SKM-1 treated with dmso at 0.1 percent for 144 hours (cell line): ENCODE results near the gene POU2AF3.

Source experiments
- DNase-seq: peaks from one replicate; lab custom pipeline; 2025; ENCODE audit not compliant: unreplicated experiment; lab: John Stamatoyannopoulos, UW

Gene POU2AF3

DNA sequence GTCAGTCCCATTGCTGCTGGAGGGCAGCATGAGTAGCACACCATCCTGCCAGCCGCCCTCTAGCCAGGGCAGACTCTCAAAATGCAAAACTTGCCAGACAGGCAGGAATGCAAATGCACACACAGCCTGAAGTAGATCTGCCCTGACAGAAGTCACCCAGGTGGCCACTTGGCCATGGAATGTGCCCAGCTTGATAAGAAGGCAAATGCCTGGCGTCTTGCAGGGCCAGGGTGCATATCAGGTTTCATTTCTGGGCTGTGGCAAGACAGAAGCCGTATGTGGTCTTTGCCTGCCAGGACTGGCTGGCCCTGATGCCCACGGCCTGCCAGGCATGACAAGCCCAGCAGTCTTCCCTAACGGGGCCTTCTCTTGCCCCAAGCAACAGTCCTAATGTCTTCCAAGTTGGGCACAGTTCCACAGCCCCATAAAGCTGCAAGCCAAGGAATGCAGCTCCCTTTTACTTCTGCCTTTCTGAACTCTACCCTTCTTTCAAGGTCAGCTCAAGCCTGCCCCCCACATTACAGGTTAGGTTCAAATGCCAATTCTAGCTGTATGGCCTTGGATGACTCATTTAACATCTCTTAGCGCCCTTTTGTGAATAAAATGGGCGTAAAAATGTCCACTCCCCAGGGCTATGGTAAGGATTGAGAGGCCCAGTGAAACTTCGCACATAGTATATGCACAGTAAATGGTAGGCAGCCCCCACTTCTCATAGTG is 29.7 kb downstream of the POU2AF3 start:
- DNase-seq: no peak

DNA sequence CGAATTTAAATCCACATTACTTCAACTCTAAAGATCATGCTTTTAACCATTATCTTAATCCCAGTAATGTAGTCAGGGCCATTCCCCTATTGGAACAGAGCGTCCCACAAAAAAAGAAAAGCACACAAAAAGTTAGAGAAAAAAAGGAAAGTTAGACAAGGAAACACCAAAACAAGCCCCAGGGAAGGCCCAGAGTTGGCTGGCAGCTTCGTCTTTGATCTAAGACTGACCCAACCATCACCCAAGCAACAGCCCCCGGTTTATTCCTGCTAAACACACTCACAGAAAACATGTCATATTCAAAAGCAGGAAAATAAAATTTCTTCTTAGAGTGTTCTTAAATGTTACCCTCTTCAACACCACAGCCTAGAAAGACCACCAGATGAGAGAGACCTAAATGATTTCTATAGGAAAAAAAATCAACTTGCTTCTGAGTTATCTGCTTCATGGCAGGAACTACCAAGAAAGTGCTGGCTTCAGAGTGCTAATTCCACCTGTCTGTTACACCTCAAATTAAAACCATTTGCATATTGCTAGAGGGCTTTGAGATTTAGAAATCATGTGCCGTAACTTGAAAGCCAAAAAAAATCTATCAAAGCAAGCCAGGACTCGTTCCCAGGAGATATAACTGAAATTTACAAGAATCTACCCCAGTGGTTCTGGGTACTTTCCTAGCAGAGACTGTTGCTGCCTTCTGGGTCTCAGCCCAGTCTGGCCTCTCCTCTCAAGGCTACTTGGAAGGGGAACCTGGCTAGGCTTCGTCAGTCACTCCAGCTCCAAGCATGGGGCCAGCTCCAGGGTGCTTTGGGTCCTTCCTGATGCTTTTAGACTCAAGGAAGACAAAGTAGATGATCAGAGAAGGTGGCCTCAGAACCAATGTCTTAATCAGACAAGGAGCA is 31.2 kb downstream of the POU2AF3 start:
- no peak for DNase-seq

- DNase-seq: no peak
Observed at GRCh38 chr11:111330234-111330893, 32.0 kb downstream of the POU2AF3 start.

- DNase-seq: no peak
Observed at GRCh38 chr11:111331711-111332479, 33.5 kb downstream of the POU2AF3 start.

GRCh38 chr11:111334532-111335502 is 36.5 kb downstream of the POU2AF3 start:
- no peak for DNase-seq

- no peak for DNase-seq
Observed at GRCh38 chr11:111335549-111335948, 37.2 kb downstream of the POU2AF3 start.

- DNase-seq: no peak
Observed at GRCh38 chr11:111336062-111336461, 37.7 kb downstream of the POU2AF3 start.

DNA sequence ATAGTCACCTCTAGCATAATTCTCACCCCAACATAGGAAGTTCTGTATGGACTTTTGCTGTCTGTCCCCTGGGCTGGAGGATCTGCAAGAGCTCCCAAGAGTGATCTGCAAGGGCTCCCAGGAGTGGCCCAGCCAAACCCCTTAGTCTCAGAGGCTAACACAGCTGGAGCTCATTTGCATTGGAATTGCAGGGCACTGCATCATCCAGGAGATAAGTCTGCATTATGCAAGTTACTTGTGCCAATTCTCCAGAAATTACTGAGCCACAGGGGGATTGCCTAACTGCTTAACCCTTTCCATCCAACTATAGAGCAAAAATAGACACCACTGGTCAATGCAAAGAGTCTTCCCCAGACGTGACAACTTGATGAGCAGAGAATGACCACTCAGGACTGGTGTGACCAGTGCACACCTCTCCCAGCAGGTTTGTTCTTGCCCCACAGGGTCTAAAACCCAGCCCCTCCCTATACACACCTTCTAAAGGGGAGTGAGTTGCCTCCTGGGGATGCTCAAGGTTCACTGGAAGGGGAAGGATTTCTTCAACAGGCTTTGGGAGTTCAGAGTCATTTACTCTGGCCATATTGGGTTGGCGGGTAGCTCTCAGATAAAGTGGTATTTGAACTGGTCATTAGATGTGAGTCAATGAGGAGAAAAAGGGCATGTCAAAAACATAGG is 38.4 kb downstream of the POU2AF3 start:
- DNase-seq: no peak

DNA sequence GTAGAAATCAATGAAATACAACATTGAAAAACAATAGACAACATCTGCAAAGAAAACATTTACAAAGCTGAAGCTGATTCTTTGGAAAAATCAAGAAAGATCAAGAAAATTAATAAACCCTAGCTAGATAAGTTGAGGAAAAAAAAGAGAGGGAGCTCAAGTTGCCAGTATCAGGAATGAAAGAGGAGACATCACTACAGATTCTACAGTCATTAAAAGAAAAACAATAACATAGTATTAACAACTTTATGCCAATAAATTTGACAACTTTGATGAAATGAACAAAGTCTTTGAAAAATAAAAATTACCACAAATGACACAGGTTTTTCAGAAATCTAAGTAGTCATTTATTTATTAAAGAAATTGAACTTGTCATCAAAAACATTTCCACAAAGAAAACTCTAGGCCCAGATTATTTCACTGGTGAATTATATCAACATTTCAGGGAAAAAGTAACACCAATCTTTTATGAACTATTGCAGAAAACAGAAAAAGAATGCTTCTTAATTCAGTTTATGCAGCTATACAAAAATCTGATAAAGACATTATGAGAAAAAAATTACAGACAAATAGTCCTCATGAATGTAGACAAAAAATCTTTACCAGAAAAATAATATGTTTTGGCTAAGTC is 41.5 kb downstream of the POU2AF3 start:
- DNase-seq: no peak

DNA sequence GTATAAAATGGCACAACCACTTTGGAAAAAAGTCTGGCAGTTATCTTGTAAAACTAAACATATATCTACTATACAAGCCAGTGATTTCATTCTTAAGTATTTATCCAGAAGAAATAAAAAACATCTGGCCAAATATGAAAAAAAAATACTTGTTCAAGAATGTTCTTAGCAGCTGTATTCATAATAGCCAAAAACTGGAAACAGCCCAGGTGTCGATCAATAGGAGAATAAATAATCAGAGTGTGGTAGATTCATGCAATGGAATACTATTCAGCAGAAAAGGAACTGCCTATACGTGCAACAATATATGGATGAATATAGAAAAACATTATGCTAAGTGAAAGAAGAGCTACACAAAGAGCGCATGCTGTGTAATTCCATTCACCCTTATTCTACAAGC is 44.0 kb downstream of the POU2AF3 start:
- no peak for DNase-seq

GRCh38 chr11:111344032-111344431 is 45.7 kb downstream of the POU2AF3 start:
- DNase-seq: no peak

DNA sequence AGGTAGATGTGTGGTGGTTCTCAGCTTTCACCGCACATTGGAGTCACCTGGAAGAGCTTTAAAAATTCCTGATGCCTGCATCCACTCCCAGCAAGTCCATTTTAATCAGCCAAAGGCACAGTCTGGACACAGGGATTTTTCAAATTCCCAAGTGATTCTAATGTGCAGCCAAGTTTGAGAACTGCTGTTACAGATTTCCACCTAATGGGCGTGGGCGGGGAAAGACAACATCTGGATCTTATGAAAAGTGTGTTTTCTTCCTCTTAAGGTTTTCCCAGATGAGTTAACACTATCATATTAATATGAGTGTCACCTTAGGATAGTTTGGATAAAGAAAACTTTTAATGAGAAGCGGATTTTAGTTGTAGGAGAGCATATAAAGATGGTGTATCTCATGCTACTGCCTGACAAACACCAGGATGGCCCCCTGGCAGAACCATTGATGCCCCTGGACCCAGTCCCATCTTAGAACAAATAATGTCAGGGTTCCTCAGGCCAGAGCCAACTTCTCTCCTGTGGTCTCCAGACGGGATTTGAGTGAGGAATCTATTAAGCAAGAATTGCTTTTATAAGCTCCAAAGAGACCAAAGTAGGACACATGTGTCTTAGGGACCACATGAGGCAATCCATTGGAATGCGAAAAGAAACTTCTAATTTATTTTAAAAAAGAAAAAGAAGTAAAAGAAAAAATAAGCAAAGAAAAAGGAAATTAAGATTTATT is 48.8 kb downstream of the POU2AF3 start:
- DNase-seq: no peak

DNA sequence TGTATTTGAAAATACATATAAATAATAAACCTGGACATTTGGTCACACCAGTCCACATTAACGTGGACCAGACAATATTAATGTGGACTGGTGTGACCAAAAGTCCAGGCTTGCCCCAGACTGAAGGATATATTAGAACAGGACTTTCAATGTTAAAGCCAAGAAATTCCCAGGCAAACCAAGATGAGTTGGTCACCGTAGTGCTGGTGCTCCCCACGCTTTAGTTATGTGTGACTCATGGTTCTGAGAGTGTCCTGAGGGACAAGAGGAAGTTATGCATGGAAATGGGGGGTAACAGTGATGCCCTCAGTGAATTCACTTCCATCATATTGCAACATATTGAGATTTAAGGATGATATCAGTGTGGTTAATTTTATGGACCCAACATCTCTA is 49.4 kb downstream of the POU2AF3 start:
- no peak for DNase-seq

DNA sequence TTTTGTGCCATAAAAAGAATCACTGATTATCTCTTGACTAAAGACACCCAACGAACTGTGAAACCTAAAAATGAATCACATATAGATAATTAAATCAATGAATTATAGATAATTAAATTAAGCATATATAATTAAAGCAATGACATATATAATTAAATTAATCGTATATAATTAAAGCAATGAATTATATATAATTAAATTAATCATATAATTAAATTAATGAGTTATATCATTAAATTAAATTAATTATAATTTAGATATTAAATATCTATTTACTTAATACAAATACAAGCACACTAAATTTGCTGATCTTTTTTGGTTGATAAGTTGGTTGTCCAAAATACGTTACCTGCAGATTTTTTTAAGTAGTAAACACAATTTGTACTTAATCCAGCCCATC is 49.8 kb downstream of the POU2AF3 start:
- no peak for DNase-seq

DNA sequence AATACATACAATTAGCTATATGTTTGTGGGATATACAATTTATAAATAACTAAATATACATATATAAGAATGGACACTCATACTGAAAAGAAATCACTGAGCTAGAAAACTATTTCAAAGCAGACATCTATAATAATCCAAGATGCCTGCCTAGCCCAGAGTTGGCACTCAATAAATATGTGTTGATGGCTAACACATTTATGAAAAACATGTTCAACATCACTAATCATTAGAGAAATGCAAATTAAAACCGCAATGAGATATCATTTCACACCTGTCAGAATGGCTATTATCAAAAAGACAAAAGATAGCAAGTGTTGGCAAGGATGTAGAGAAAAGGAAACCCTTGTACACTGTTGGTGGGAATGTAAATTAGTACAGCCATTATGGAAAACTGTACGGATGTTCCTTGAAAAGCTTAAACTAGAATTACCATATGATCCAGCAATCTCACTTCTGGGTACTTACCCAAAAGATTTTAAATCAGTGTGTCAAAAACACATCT is 50.9 kb downstream of the POU2AF3 start:
- no peak for DNase-seq

GRCh38 chr11:111350811-111351210 is 52.5 kb downstream of the POU2AF3 start:
- DNase-seq: no peak

- DNase-seq: no peak
Observed at GRCh38 chr11:111351374-111352055, 53.2 kb downstream of the POU2AF3 start.
